ENCODE results near the gene FAAP100. TPM values are rescaled to one million over a fixed set of nuclear protein-coding genes. Genes with fewer than 3 reads are reported as not detected.
A peak's percentile ranks its signal among the peaks of the same experiment; 100 is the strongest.

FAAP100 gene
- total RNA-seq, 4 donors from 2014 or later, result 3.5 to 31.2 (median 17.3) TPM

GRCh38 chr17:81537856-81538555 lies 14.1 kb downstream of the FAAP100 start:
- no peaks in the 10 kb centered on the region for H3K27me3 ChIP-seq
- TF ChIP-seq POLR2A (IDR thresholded peaks at IDR 0.05), result no peak
- no peak for TF ChIP-seq CTCF (IDR thresholded peaks at IDR 0.05)
- H3K27ac ChIP-seq, result no peak overlapping the region
- no peaks in the 10 kb centered on the region for H3K4me1 ChIP-seq
- intact Hi-C loops (cut with DNase I; ENCODE audit: low total_unique reads), result no loop called here
- DNase-seq, result no peak
- H3K9me3 ChIP-seq, result no peaks in the 10 kb centered on the region
- H3K4me3 ChIP-seq, result no peak overlapping the region
- H3K36me3 ChIP-seq, result no peaks in the 10 kb centered on the region

- H3K4me1 ChIP-seq, result no peaks in the 10 kb centered on the region
- no peaks in the 10 kb centered on the region for H3K9me3 ChIP-seq
- H3K4me3 ChIP-seq, result no peak overlapping the region
- intact Hi-C loops (cut with DNase I; ENCODE audit: low total_unique reads), result no loop called here
- no peak overlapping the region for H3K27ac ChIP-seq
- no peak for DNase-seq
- no peaks in the 10 kb centered on the region for H3K27me3 ChIP-seq
- no peak for TF ChIP-seq POLR2A (IDR thresholded peaks at IDR 0.05)
- TF ChIP-seq CTCF (IDR thresholded peaks at IDR 0.05), result peak in 3 of 4 experiments; percentile 44 to 67 (median 63)
- H3K36me3 ChIP-seq, result no peaks in the 10 kb centered on the region
These were observed 14.8 kb downstream of the FAAP100 start for GRCh38 chr17:81537343-81537855.

DNA sequence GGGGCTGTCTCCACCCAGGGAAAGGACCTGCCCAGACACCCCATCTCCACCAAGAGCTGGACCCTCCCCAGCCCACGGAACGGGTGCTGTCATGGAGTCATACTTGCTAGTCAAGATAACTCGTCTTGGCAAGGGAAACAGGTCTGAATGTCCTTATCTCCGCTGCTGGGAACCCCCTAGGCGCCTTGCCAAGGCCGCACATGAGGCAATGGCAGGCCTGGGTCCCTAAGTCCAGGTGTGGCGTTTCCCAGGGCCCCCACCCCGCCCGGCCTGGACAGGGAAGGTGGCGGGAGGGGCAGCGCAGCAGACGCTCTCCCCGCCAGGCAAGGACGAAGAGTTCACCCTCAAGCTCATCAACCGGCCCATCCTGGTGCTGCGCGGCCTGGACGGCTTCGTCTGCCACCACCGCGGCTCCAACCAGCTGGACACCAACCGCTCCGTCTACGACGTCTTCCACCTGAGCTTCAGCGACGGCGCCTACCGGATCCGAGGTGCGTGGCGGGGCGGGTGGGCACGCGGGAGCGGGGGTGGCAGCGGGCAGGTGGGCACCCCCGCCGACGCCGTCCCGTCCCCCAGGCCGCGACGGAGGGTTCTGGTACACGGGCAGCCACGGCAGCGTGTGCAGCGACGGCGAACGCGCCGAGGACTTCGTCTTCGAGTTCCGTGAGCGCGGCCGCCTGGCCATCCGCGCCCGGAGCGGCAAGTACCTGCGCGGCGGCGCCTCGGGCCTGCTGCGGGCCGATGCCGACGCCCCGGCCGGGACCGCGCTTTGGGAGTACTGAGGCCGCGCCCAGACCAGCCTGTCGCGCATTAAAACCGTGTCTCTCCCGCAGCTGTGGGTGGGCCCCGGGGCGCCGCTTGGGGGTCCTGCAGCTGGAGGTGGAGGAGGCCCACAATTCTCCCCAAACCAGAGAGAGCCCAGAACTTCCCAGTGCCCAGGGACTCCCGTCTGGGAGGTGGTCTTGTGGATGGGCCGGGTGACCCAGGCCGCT lies 15.6 kb downstream of the FAAP100 start:
- Histone ChIP-seq H3K27me3 (no peaks in the 10 kb centered on the region), H3K36me3 (no peaks in the 10 kb centered on the region), H3K9me3 (no peaks in the 10 kb centered on the region), H3K4me1 (no peaks in the 10 kb centered on the region), H3K4me3 (no peak overlapping the region), H3K27ac (no peak overlapping the region)
- TF ChIP-seq POLR2A (IDR thresholded peaks at IDR 0.05) (no peak), CTCF (IDR thresholded peaks at IDR 0.05) (no peak)
- intact Hi-C loops (cut with DNase I; ENCODE audit: low total_unique reads), result no loop called here
- no peak for DNase-seq

DNA sequence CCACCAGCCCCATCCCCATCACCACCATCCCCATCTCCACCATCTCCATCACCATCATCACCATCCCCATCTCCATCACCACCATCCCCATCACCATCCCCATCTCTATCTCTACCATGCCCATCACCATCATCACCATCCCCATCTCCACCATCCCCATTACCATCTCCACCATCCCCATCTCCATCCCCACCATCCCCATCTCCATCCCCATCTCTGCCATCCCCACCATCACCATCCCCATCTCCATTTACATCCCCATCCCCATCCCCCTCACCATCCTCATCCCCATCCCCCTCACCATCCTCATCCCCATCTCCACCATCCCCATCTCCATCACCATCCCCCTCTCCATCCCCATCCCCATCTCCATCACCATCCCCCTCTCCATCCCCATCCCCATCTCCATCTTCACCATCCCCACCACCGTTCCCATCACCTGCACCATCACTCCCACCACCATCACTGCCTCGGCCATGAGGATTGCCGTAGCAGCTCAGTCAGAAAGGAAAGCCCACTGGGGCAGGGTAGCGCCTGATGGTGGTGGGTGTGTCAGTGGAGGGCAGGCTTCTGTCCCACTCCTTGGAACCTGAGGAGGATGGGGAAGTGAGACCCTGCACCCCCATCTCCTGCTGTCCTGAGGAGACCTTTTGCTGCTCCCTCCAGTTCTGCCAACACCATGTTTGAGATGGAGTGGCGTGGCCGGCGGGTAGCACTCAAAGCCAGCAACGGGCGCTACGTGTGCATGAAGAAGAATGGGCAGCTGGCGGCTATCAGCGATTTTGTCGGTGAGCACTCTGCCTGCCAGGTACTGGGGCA lies 16.5 kb downstream of the FAAP100 start:
- no peaks in the 10 kb centered on the region for H3K27me3 ChIP-seq
- H3K27ac ChIP-seq, result no peak overlapping the region
- no peak for TF ChIP-seq CTCF (IDR thresholded peaks at IDR 0.05)
- TF ChIP-seq POLR2A (IDR thresholded peaks at IDR 0.05), result no peak
- intact Hi-C loops (cut with DNase I; ENCODE audit: low total_unique reads), result no loop called here
- no peak for DNase-seq
- H3K36me3 ChIP-seq, result no peaks in the 10 kb centered on the region
- H3K4me3 ChIP-seq, result no peak overlapping the region
- no peaks in the 10 kb centered on the region for H3K4me1 ChIP-seq
- H3K9me3 ChIP-seq, result no peaks in the 10 kb centered on the region

All from uterus (tissue), 4 donors.